ENCODE data around the gene ZNF385C.

GRCh38 chr17:42103221-42103954 is 5.1 kb upstream of the ZNF385C start:
- TF ChIP-seq EZH2 (IDR thresholded peaks at IDR 0.05; ENCODE audit: borderline replicate concordance, insufficient read depth, low read depth, low read length, poor library complexity, severe bottlenecking) (no peak), CTCF (IDR thresholded peaks at IDR 0.05) (no peak)

All from B cell (primary cell).